ENCODE data around the gene FGF8.
"Not testable (repeated sequence)": the region's sequence is repeated elsewhere in the genome, so short reads cannot be mapped to it uniquely, and the experiment has no call there.

FGF8 gene

GRCh38 chr10:101797403-101798059, 21.6 kb upstream of the FGF8 start:
- Mint-ChIP-seq H3K27me3 (no peaks in the 10 kb centered on the region), H3K27ac (no peak overlapping the region), H3K4me3 (no peak overlapping the region), H3K36me3 (peaks cover 76% of the 10 kb centered on the region), H3K9me3 (no peaks in the 10 kb centered on the region), H3K4me1 (peaks cover 5% of the 10 kb centered on the region)
- CTCF ChIA-PET: interaction anchor here (0.7 kb wide), 1 partner anchor 222 kb away, joined by 3 read pairs; no protein-coding TSS in a partner anchor
- DNase-seq: no peak

- Mint-ChIP-seq H3K27ac (no peak overlapping the region), H3K4me1 (no peaks in the 10 kb centered on the region), H3K36me3 (peaks cover 60% of the 10 kb centered on the region), H3K4me3 (no peak overlapping the region), H3K9me3 (no peaks in the 10 kb centered on the region), H3K27me3 (no peaks in the 10 kb centered on the region)
- DNase-seq: no peak
- CTCF ChIA-PET: no interaction called here
Measured at GRCh38 chr10:101793526-101793925, 17.6 kb upstream of the FGF8 start.

- Mint-ChIP-seq H3K4me1 (peaks cover 9% of the 10 kb centered on the region), H3K27ac (no peak overlapping the region), H3K9me3 (no peaks in the 10 kb centered on the region), H3K36me3 (peaks cover 61% of the 10 kb centered on the region), H3K4me3 (no peak overlapping the region), H3K27me3 (no peaks in the 10 kb centered on the region)
- DNase-seq: no peak
- CTCF ChIA-PET: interaction anchor here (1.2 kb wide), 1 partner anchor 8 kb away, joined by 4 read pairs; no protein-coding TSS in a partner anchor
Measured at GRCh38 chr10:101789686-101790085, 13.8 kb upstream of the FGF8 start.

GRCh38 chr10:101789231-101789630, 13.3 kb upstream of the FGF8 start:
- not testable (repeated sequence) for H3K4me3 Mint-ChIP-seq, DNase-seq, H3K9me3 Mint-ChIP-seq, H3K27ac Mint-ChIP-seq, H3K27me3 Mint-ChIP-seq
- Mint-ChIP-seq H3K36me3 (peaks cover 60% of the 10 kb centered on the region), H3K4me1 (peaks cover 14% of the 10 kb centered on the region)
- CTCF ChIA-PET: interaction anchor here (1.2 kb wide), 1 partner anchor 8 kb away, joined by 4 read pairs; no protein-coding TSS in a partner anchor

GRCh38 chr10:101785801-101786200, 9.9 kb upstream of the FGF8 start:
- peaks cover 47% of the 10 kb centered on the region for H3K4me1 Mint-ChIP-seq
- H3K9me3 Mint-ChIP-seq: no peaks in the 10 kb centered on the region
- no peak overlapping the region for H3K27ac Mint-ChIP-seq
- CTCF ChIA-PET: no interaction called here
- H3K36me3 Mint-ChIP-seq: peaks cover 45% of the 10 kb centered on the region
- H3K27me3 Mint-ChIP-seq: no peaks in the 10 kb centered on the region
- H3K4me3 Mint-ChIP-seq: no peak overlapping the region
- DNase-seq: no peak

- Mint-ChIP-seq H3K27ac (peak overlapping the region; percentile 61), H3K9me3 (no peaks in the 10 kb centered on the region), H3K36me3 (peaks cover 41% of the 10 kb centered on the region), H3K4me3 (peak overlapping the region; percentile 97), H3K4me1 (peaks cover 55% of the 10 kb centered on the region), H3K27me3 (peaks cover 6% of the 10 kb centered on the region)
- DNase-seq: no peak
- CTCF ChIA-PET: interaction anchor here (0.9 to 7.3 kb wide), 4 partner anchors 11 to 181 kb away, joined by 3 to 192 read pairs (median 3); no protein-coding TSS in a partner anchor
Measured at GRCh38 chr10:101784558-101784957, 8.6 kb upstream of the FGF8 start.

GRCh38 chr10:101783736-101784118, 7.8 kb upstream of the FGF8 start:
- H3K36me3 Mint-ChIP-seq: peaks cover 39% of the 10 kb centered on the region
- no peaks in the 10 kb centered on the region for H3K9me3 Mint-ChIP-seq
- H3K4me3 Mint-ChIP-seq: peak overlapping the region; percentile 97
- H3K27me3 Mint-ChIP-seq: peaks cover 15% of the 10 kb centered on the region
- CTCF ChIA-PET: interaction anchor here (0.9 to 7.3 kb wide), 6 partner anchors 11 to 212 kb away, joined by 3 to 192 read pairs (median 4); no protein-coding TSS in a partner anchor
- peaks cover 64% of the 10 kb centered on the region for H3K4me1 Mint-ChIP-seq
- DNase-seq: no peak
- peak overlapping the region; percentile 94 for H3K27ac Mint-ChIP-seq

GRCh38 chr10:101782811-101783735, 7.2 kb upstream of the FGF8 start, which contains the start of gene NPM3:
TSS of gene NPM3 (minus strand) at chr10:101783446. CDS start at chr10:101783390, 56 bp downstream.
- Mint-ChIP-seq H3K27ac (peak within 1 kb of the TSS; percentile 94), H3K4me1 (peaks cover 65% of the 10 kb centered on the region), H3K9me3 (no peaks in the 10 kb centered on the region), H3K4me3 (peak within 1 kb of the TSS; percentile 97), H3K27me3 (peaks cover 21% of the 10 kb centered on the region), H3K36me3 (peaks cover 39% of the 10 kb centered on the region)
- CTCF ChIA-PET: interaction anchor here (0.9 to 7.3 kb wide), 8 partner anchors 10 to 570 kb away, joined by 3 to 192 read pairs (median 8); no protein-coding TSS in a partner anchor
- peak; percentile 91 for DNase-seq

- Mint-ChIP-seq H3K4me3 (peak overlapping the region; percentile 97), H3K4me1 (peaks cover 68% of the 10 kb centered on the region), H3K36me3 (peaks cover 33% of the 10 kb centered on the region), H3K9me3 (no peaks in the 10 kb centered on the region), H3K27me3 (peaks cover 30% of the 10 kb centered on the region), H3K27ac (no peak overlapping the region)
- CTCF ChIA-PET: interaction anchor here (0.9 to 7.3 kb wide), 17 partner anchors 8 to 569 kb away, joined by 3 to 192 read pairs (median 6); partner anchors contain the start of gene OGA
- DNase-seq: no peak
Measured at GRCh38 chr10:101781984-101782810, 6.3 kb upstream of the FGF8 start.

GRCh38 chr10:101781655-101781983, 5.7 kb upstream of the FGF8 start:
- H3K36me3 Mint-ChIP-seq: peaks cover 30% of the 10 kb centered on the region
- H3K9me3 Mint-ChIP-seq: no peaks in the 10 kb centered on the region
- no peak overlapping the region for H3K27ac Mint-ChIP-seq
- H3K4me3 Mint-ChIP-seq: peak overlapping the region; percentile 97
- H3K27me3 Mint-ChIP-seq: peaks cover 36% of the 10 kb centered on the region
- no peak for DNase-seq
- CTCF ChIA-PET: interaction anchor here (0.6 to 7.3 kb wide), 34 partner anchors 8 to 569 kb away, joined by 3 to 192 read pairs (median 5); partner anchors contain the start of genes DPCD, OGA and POLL
- peaks cover 71% of the 10 kb centered on the region for H3K4me1 Mint-ChIP-seq

GRCh38 chr10:101780818-101781654, 5.1 kb upstream of the FGF8 start:
- DNase-seq: peak; percentile 80
- peaks cover 39% of the 10 kb centered on the region for H3K27me3 Mint-ChIP-seq
- no peak overlapping the region for H3K27ac Mint-ChIP-seq
- H3K9me3 Mint-ChIP-seq: no peaks in the 10 kb centered on the region
- no peak overlapping the region for H3K4me3 Mint-ChIP-seq
- H3K4me1 Mint-ChIP-seq: peaks cover 69% of the 10 kb centered on the region
- H3K36me3 Mint-ChIP-seq: peaks cover 26% of the 10 kb centered on the region
- CTCF ChIA-PET: interaction anchor here (0.6 to 7.3 kb wide), 32 partner anchors 8 to 568 kb away, joined by 3 to 192 read pairs (median 5); partner anchors contain the start of genes DPCD, OGA and POLL

- DNase-seq: no peak
- Mint-ChIP-seq H3K36me3 (peaks cover 19% of the 10 kb centered on the region), H3K27me3 (peaks cover 43% of the 10 kb centered on the region)
Measured at GRCh38 chr10:101780187-101780817, 4.4 kb upstream of the FGF8 start.

More at GRCh38 chr10:101780187-101780817, 4.4 kb upstream of the FGF8 start:
- Mint-ChIP-seq H3K9me3 (no peaks in the 10 kb centered on the region), H3K4me3 (peak overlapping the region; percentile 66), H3K27ac (no peak overlapping the region), H3K4me1 (peaks cover 66% of the 10 kb centered on the region)
- CTCF ChIA-PET: interaction anchor here (0.6 to 7.3 kb wide), 14 partner anchors 8 to 568 kb away, joined by 3 to 192 read pairs (median 5); no protein-coding TSS in a partner anchor

All from activated naive CD4-positive, alpha-beta T cell treated with anti-CD3 and anti-CD28 coated beads, Interleukin-2, amount 10 ng/mL, durations not matched to agents 7 days and 5 days (primary cell).